GM18873 (cell line): Measurements from ENCODE around the gene PHEX.

Source experiments
- ATAC-seq: cut with Tn5 transposase; IDR thresholded peaks from one replicate; pipeline ENCODE4 v1.9.1; 2021; ENCODE audit warnings: mild to moderate bottlenecking, moderate library complexity, moderate number of reproducible peaks; ENCODE audit not compliant: unreplicated experiment, low FRiP score

PHEX gene

DNA sequence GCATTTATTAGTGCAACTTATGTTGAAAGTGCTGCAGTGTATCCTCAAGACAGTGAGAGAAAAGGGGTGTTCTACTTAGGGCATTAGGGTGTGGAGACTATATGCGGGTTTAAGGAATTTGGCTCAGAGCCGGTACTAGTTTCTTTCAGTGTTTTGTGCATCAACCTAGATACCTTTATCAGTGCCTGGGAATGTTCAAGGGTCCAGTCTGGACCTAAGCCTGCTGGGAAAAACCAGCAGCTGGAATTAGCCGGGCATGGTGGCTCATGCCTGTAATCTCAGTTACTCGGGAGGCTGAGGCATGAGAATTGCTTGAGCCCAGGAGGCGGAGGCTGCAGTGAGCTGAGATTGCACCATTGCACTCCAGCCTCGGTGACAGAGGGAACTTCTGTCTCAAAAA lies 7.4 kb downstream of the PHEX start:
- no peak for ATAC-seq

DNA sequence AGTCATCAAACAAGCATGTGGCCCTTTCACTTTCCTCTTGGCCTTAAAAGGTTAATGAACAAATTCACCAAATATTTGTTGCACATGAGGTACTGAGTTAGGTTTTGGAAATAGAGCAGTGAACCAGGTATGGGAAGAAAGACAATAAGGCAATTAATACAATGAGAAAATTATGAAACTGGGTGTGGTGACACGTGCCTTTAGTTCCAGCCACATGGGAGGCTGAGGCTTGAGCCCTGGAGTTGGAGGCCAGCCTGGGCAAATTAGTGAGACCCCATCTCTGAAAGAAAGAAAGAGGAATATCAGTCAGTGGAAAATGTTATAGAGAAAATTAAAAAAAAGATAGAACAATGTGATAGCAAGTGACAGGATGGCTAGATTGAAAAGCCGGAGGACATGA lies 8.1 kb downstream of the PHEX start:
- ATAC-seq: no peak

DNA sequence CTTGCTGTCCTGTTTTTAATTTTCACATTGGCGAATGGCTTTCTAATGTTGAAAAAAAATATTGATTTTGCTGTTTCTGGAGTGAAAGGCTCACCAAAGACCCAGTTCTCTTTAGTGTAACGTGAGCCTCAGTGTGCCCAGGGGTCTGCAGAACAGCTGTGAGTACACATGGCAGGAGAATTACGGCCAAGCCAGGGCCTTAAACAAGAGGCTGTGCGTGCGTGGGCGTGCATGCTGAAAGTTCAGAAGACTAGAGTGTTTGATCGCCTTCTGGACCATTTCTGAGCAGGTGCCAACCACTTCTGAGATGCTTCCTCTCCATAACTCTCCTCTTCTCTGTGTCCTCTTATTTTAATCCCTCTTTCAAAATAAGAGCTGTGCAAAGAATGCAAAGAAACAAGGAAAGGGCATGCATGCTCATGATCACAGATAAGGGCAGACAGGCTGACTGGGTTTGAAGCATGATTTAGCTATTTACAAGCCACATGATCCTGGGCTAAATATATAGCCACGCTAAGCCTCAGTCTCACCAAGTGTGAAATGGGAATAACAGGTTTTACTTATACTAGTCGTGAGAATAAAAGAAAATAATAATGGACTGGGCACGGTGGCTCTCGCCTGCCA lies 9.9 kb downstream of the PHEX start:
- no peak for ATAC-seq

DNA sequence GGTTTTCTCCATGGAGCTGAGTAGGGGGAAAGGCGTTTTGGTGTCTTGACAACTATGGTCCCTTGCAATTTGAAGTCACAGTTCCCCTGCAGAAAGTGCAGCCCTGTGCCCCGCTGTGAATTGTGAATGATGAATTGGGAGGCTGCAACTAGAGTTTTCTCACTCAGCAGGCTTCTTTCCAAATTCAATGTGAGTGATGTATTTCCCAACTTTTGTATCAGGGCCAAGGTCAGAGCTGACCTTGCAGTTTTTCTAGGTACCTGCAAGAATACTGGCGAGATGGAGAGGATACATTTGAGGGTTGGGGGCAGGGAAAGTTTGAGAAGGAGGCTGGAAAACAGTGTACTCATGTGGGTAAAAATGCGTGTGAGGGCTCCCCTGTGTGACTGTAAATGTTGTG lies 11.7 kb downstream of the PHEX start:
- ATAC-seq: no peak

DNA sequence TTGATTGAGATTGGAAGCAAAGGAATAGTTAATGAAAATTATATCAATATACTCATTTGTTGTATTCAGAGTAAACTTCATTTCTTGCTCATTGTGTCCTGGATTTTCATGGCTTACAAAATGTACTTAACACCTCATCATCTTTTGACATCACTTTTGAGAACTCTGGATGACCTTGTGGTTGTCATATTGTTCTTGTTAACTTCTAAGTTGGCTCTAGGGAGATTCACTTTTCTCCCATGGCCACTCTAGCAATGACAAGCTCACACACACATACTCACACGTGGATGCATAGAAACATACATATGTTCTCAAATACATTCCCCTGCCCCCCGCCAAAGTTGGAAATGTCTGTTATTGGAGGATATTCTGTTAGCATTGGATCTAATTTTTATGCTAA lies 15.3 kb downstream of the PHEX start:
- no peak for ATAC-seq

DNA sequence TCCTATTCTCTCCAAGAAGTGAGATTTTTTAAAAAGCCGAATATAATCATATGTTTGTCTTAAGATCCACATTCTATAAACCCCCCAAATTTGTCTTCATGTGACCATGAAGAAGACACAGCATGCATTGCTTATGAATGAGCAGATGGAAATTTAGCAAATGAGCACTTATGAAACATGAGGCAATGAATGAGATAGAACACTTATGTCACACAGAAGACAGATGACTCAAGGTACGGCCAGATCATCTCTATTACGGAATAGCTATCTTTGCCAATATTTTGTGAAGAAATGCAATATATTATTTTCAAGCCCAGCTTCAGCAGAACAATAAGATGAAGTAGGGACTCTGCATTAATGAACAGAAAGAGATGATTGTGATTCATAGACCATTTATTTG lies 21.4 kb downstream of the PHEX start:
- no peak for ATAC-seq

DNA sequence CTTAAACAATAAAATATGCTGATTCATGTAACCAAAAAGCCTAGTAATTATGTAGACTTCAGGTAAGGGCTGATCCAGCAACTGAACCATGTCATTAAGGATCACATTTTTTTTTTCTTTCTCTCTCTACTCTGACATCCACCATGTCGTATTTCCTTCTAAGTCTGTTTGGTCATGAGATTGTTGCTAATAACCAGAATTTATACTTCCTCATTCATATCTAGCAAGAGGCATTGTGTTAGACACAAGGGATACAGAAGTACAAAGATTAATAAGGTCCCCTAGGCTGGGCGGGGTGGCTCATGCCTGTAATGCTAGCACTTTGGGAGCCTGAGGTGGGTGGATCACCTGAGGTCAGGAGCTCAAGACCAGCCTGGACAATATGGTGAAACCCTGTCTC lies 24.1 kb downstream of the PHEX start:
- ATAC-seq: no peak

DNA sequence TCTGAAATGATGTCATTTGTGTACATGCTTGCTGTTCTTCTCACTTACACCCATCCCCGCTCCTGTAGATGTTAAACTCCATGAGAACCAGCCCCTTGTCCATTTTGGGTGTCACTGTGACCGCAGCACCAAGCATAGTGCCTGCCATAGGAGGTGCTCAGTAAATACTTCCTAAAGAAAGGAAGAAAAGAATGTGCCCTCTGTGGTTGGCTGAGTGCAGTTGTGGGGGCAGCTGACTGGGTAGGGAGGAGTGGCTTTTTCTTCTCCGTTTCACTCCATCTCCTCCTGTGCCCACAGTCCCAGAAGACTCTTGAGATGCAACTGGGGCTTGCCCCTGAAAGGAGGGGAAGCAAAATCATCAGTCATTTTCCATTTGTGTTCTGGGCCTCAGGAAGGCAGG lies 25.5 kb downstream of the PHEX start:
- no peak for ATAC-seq

DNA sequence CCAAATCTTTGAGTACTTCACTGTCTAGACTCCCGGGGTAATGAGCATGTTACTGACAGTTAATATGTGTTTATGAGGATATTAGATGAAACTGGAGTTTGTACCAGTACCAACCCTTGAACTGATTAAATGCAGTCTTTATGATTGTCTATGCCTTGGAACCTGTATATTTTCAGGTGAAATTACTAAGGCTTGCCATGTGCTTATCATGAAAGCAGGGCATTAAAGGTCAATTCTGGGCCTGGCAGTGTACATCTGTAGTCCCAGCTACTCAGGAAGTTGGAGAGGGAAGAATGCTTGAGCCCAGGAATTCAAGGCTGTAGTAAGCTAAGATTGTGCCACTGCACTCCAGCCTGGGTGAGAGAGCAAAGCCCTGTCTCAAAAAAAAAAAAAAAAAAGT lies 27.6 kb downstream of the PHEX start:
- ATAC-seq: no peak

DNA sequence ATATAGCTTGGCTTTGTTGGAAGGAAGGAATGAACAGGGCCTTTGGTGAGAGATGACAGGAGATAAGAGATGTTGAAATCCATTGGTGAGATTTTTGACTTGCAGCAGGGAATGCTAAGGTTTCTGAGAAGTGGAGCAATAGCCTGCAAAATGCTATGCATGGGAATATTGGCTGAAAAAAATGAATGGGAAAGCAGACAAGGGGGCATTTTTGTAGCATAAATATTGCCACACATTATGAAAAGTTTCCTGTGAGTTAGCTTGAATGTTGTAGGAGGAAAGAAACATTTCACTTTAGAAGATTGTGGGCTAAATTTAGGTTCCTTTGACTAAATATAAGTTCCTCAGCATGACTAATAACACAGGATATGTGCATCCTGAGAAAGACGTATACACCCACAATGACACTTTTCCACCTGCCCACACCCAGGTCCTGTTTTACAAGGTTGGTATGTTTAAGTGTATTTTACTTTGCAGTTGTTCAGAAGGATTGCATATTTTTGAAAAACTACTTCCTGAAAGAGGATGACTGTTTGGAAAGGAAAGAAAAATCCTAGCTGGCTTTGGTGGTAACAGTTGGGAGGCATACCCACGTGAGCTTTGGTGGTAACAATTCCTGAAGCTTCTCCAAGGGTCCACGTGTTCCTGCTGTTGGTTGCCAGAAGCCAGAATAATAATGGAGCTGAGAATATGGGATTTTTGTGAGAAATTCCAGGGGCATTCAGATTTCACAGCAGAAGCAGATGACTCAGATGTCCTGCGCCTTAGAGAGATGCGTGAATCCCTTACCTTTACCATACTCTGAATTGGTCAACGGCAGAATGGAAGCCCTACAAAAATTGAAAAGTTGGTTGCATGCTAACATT lies 28.5 kb downstream of the PHEX start:
- ATAC-seq: peak; percentile 53

DNA sequence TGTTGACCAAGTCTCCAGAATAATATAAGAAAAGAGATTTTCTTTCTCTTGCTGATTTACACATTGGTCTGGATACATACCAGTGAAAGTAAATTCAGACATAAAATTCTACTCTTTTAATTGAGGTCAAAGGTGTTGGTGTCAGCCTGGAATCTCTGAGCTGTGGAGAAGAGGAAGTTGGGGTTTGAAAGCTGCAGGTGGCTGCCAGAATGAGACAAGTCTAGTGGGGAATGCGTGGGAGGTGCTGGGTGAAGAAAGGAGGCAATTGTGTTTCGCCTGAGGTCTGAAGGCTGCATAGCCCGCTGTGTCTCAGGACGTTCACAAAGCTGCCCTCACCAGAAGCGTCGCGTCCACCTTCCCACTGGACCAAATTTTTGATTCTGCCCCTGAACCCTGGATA lies 31.2 kb downstream of the PHEX start:
- ATAC-seq: peak; percentile 86

DNA sequence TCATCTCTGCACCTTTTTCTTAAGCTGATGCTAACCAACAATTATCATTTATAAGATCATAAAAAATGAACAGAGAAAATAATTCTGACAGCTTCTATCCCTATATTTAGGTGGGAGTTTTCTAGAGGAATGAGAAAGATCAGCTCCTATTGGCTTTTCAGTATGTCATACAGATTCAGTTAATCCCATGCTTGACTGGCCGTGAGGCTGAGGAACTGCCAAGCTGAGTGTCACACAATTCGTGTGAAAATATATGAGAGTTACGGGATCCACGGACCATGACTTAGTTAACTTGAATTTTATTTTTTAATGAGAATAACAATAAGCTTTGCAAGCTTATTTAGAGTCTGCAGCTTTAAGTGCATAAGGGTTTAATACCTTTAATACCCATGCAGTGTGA lies 37.5 kb downstream of the PHEX start:
- no peak for ATAC-seq

DNA sequence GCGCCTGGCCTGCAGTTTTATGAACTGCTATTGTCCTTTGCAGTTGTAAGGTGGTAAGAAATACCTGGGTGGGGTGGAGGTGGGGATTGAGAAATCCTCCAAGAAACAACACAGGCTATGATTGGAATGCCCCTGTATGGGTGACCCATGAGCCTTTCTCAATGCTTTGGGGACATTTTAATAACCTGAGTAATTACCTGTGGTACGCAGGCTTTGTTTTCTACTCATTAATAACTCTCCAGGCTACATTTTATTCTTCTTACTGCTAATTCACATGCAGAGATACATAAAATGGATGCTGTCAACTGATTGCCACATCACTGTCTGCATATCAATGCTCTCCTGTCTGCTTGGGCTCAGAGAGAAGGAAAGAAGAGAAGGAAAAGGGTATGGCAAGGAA lies 41.8 kb downstream of the PHEX start:
- no peak for ATAC-seq

DNA sequence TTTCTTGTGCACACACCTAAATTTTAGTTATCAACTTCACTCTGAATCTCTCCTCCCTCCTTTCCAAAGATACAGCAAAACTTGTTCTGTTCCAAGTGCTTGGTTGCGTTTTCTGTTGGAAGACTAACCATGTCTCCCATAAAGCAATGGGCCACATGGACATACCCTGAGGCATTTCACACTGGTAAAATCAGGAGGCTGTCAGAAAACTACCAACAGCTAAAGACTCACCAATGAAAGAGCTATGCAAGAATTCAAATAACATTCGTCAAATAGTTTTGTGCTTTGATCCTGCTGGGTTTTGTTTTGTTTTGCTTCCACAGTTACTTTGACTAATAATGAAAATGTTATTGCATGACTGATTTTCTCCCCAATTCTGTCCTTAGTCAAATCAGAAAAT lies 46.0 kb downstream of the PHEX start:
- ATAC-seq: no peak

DNA sequence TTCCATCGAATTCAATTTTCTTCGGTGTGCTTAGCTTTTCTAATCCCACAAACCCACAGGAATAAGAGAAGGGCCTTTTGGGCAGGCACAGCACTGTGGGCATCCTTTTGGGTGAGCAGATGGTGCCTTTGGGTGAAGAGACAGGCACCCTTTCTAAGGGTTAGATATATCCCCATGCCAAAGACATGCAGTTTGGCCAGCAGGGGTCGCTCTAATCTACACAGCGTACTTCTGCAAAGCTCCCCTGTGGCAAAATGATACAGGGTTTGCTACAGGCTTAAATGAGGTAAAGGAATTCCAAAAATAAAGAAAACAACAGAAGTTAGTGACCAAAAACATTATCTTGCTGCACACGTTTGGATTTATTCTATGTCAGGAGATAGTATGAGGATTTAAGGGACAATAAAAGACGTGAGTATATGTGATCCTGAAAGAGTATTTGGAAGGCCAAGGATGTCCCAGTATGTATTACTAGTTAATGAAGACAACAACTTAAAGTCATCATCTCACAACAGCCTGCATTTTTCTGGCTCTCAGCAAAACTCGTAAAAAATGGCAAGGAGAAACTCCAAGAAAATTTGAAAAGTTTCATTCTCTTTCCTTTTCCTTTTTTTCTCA lies 49.5 kb downstream of the PHEX start:
- ATAC-seq: peak; percentile 68

DNA sequence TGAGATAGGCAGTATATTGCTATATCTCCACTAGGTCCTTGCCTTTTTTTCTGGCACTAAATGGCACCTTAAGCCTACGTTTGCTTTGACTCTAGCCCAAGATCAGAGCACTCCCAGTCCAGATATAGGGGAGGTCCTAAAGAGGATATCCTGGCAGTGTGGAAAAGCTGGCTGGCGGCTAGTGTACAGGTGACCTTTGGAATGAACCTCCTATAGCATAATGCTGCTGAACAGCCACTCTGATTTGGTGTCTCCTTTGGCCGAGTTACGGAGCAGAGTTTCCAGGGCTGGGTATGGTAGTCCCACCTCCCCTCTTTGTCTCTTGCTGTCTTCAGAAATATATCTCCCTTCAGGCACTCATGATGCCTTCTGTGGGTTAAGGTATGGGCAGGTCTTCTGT lies 53.9 kb downstream of the PHEX start:
- ATAC-seq: no peak

DNA sequence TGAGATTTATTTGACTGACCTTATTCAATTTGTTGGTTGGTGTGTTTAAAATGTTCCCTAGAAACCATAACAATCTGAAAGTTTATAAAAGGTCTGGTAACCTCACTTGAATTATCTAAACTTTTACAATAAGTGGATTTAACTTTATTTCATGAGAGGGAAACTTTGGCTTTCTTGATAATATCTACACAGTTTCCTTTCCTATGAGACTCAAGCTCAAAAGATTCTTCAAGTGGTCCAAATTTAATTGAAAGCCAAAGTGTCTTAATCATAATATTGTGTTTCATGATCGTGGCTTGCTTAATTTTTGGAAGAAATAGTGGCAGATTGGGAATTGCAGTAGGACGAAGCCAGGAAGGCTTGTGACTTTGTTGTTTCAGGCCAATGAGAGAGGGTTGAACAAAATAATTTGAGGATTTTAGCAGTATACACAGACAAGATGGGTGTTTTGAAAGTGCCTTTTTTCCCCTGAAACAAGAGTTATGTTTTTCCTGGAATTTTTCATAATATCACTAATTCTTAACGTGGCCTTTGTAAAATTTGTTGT lies 55.0 kb downstream of the PHEX start:
- no peak for ATAC-seq

DNA sequence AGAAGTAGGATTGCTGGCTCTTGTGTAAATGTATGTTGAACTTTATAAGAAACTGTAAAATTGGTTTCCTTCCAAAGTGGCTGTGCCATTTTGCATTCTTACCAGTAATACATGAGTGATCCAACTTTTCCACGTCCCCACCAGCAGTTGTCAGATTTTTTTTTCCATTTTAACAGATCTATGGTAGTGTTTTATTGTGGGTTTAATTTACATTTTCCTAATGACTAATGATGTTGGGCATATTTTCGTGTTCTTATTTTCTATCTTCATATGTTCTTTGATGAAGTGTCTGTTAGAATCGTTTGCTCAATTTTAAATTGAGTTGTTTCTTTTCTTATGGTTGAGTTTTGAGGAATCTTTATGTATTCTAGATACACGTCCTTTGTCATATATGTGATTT lies 56.2 kb downstream of the PHEX start:
- no peak for ATAC-seq

DNA sequence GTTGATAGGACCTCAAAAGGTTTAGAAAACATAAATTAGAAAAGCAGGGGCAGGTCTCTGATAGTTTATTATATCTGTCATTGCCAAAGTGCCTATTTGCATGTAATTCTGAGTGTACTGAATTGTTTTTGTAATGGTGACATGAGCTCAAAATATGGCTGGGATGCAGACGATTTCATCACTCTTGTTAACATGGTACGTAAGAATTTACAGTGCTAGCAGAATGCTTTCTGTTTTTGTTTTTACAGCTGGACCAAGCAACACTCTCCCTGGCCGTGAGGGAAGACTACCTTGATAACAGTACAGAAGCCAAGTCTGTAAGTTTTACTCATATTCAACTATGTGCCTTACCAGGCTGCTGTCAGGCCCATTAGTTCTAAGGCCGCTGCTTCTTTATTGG lies 58.1 kb downstream of the PHEX start:
- no peak for ATAC-seq

DNA sequence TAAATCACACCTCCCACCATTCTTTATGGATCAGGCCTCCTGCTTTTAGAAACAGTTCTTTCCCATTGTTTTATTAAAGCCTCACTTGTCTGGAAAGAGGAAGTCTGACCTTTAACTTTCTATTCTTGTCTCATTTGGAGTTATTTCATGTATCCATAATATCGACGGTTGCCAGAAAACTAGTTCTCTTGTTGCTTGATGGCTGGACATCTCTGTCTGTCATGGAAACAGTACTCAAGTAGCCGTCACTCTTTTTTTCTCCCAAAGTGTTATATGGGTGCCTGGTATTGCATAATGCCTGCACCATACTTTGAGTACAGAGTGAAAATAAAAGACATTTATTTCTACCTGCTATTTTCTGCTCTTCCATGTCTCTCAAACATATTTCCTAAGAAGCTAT lies 61.4 kb downstream of the PHEX start:
- ATAC-seq: no peak

DNA sequence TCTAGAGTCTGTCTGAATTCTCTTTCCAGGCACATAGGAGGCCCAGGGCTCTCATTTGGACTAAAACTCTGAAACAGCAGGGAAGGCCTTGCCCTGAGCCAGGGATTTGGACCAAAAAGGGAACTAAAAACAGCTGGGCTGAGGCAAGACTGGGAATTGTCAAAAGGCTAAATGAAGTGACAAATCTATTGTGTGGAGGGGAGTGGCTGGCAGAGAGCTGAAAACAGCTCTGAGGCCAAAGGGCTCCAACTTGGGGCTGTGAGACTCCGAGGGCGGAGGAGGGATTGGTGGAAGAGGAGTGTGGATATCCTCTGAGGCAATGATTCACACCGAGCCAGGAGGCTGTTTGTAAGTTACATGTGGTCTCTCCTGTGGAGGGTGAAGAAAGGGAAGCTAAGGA lies 63.2 kb downstream of the PHEX start:
- no peak for ATAC-seq

DNA sequence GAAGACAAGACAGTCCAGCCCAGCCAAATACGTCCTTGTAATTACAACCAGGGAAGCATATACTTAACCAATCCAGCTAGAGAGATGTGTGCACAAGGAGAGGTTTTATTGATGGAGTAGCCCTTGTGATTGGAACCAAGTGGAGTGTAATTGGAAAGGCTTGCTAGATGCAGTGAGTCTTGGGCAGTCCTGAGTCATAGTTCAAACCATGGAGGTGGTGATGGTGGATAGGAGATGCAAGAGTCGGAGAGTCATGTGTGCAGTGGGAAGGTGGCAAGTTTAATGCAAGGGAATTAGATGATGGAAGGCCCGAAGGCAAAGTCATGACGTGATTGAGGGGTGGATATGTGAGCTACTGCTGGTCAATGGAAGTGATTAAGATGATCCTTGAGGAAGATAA lies 63.7 kb downstream of the PHEX start:
- no peak for ATAC-seq
